Glomerular visceral epithelial cell (primary cell): ENCODE results near the gene SRGN.
"Not testable (repeated sequence)": the region's sequence is repeated elsewhere in the genome, so short reads cannot be mapped to it uniquely, and the experiment has no call there.

Source experiments
- DNase-seq: peaks from one replicate; pipeline ENCODE4 v3.0.0-alpha.2; 2016; ENCODE audit errors: extremely low spot score

SRGN gene, protein sequence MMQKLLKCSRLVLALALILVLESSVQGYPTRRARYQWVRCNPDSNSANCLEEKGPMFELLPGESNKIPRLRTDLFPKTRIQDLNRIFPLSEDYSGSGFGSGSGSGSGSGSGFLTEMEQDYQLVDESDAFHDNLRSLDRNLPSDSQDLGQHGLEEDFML

DNA sequence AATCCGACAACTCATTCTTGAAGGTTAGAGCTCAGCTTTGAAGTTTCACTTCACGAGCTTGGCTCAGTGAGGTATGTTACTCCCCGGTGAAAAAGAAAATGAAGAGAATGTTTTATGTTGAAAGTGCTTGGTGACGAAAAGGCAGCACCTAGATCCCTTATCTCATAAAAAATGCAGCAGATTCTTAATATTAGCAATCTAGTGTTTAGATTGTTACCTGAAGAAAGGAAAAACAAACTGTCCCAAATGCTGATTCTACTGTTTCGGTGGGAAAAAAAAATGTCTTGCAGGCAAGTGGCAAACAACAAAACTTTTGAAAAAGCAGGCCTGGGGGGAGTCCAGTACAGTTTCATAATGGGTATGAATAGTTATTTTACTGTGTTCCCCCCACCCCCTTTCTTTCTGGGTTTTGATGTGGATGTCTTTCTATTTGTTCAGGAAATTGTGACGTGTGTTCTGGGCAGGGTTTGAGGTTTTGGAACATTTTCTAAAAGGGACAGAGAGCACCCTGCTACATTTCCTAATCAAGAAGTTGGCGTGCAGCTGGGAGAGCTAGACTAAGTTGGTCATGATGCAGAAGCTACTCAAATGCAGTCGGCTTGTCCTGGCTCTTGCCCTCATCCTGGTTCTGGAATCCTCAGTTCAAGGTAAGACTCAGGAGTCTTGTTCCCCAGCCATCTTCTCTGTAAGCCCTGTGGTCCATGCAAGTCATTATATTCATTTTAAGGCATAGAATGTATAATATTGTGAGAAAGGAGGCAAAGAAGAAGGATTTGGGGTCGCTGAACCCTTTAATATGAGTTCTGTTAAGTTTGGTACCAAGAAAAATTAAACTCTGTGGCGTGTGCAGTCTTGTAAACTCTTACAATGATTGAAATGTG is at the start of gene SRGN:
Gene SRGN, plus strand, starts transcription at position 514 of the 881 bp plus-strand sequence. Its CDS starts 55 bp downstream, at position 569.
- peak; percentile 35 for DNase-seq

DNA sequence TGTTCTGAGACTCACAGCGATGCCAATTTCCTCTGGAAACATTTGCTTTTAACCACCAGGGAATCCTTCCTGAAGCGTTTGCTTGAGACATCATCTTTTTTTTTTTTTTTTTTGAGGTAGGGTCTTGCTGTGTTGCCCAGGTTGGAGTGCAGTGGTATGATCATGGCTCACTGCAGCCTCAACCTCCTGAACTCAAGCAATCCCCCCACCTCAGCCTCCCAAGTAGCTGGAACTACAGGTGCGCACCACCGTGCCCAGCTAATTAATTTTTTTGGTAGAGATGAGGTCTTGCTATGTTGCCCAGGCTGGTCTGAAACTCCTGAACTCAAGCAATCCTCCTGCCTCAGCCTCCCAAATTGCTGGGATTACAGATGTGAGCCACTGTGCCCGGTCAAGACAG is 47.0 kb upstream of the SRGN start:
- not testable (repeated sequence) for DNase-seq

DNA sequence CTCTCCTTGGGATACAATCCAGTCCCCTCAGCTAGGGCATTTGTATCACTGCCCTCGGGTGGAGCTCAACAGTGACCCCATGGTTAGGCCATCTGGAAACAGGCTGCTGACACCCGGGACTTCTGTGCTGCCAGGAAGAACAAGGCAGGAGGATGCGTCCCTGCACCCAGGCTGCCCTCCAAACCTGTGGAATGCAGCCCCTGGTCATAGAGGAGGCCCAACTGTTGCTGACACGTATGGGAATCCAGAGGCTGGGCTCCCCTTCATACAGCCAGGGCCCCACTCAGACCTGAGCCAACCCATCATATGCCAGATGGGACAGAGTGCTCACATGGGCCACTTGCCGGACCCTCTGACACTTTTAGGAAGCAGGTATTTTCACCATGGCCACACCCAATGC is 45.5 kb upstream of the SRGN start:
- no peak for DNase-seq

DNA sequence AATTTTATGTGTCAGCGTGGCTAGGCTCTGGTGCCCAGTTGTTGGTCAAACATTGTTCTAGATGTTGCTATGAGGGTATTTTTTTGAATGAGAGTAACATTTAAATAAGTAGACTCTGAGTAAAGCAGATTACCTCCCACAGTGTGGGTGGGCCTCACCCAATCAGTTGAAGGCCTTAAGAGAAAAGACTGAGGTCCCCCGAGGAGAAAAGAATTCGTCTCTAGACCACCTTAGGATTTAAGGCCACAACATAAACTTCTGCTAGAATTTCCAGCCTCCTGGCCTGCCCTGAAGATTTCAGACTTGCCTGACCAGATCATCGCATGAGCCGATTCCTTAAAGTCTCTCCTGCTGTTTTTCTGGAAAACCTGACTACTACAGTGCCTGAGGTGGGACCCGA is 45.1 kb upstream of the SRGN start:
- DNase-seq, result no peak

DNA sequence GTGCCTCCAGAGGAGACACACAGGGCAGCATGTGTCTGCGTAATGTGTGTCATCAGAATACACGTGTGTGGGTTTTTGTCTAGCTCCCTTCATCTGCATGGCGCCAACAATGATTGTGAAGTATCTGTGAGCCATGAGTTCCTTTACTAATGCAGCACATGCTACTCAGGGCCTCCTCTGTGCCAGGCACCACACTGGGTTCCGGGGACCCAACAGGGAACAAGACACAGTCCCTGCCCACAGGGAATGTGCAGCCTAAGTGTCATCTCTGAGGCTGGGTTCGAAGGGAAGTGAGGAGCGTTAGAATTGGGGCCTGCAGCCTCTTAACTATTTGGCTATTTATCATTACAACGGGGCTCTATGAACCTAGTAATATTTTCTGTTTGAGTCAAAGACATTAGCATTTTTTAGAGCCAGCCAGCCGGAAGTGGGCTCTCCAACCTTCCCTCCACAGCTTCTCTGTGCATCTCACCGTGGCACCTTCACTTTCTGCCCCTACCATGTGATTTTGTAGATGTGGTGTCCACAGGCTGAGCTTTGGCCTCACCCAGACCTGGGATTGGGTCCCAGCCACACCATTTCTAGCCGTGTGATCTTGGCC is 43.9 kb upstream of the SRGN start:
- DNase-seq, result no peak

DNA sequence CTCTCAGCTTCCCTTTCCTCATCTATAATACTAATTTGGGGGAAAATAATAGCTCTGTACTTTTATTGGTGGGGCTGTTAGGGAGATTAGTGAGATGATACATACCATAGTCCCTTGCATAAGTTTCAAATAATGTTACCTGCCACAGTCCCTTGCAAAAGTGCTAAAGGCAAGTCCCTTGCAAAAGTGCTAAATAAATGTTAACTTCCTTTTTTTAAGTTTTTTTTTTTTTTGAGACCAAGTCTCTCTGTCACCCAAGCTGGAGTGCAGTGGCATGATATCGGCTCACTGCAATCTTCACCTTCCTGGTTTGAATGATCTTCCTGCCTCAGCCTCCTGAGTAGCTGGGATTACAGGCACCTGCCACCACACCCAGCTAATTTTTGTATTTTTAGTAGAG is 43.4 kb upstream of the SRGN start:
- no peak for DNase-seq

DNA sequence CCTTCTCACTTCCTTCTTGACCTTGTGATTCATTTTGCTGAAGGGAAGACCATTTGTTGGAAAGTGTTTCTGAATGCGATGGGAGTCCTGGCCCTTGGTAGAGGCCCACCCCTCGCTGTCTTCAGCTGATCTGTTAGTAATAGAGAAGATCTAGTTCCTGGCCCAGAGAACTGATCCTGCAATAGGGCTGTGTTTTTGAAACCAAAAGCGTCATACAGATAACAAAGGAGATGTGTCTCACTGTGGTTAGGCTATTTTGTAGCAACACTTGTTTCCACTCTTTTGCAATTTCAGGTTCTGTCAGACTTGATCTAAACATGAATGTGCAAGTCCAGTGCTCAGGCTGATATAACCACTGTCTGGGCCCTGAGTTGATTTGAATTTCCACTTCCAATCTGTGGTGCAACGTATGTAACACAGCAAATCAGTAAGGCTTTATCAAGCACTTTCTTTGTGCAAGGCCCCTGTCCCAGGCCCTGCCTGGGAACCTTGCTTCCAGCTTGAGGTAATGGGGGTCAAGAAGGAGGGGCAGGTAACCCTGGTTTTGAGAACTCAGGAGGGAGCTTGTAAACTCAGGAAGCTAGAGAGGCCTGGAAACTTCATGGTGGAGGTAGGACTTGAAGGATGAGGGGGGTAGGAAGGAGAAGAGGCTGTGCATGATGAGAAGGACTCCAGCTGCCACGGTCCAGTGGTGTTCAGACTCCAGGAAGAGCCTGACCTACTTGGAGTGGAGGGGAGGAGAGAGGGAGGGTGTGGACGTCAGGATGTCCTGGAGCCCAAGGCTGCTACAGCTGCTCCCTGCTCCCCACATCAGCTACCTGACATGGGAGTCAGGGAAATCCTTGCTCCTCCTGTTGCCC is 42.2 kb upstream of the SRGN start:
- peak; percentile 48 for DNase-seq

DNA sequence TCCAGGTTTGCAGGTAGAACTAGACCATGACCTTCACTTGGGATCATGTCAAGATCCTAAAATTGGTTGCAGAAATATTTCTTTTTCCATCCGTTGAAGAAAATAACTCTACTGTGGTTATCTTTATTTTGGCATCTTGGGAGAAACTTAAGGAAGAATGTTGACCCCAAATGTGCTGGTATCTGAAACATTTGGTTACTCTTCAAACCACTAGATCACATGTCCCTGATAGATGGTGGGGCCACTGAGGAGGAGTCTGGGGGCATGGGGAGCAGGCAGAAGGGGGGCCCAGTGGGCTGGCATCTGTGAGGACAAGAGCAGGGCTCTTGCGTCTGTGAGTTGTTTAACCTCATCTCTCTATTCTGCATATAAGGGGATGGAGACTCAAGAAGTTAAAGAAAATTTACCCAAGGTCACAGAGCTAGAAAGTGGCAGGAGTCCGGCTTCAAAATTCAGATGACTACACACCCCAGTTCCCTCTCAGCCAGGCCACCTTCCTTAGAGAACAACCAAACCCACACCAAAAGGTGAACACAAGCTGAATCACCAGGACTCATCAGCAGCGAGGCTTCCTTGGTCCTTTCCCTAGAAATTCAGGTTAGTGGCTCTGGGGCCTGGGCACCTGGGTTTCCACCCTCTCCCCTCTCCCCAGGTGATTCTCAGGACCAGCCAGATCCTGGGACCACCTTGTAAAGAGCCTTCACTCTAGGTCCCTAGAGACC is 40.6 kb upstream of the SRGN start:
- no peak for DNase-seq

DNA sequence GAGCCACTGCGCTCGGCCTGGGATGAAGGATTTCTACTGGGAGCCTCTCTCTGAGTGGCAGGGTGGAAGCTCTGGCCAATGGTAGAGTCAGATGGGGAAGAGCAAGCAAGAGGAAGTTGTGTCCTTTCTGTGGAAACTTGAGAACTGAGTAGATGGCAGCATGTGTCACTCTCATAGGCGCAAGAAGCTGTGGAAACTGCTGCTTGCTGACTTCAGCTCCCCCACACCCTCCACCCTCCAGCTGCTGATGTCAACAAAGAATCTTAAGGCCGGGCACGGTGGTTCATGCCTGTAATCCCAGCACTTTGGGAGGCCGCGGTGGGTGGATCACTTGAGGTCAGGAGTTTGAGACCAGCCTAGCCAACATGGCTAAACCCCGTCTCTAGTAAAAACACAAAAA is 39.8 kb upstream of the SRGN start:
- no peak for DNase-seq

DNA sequence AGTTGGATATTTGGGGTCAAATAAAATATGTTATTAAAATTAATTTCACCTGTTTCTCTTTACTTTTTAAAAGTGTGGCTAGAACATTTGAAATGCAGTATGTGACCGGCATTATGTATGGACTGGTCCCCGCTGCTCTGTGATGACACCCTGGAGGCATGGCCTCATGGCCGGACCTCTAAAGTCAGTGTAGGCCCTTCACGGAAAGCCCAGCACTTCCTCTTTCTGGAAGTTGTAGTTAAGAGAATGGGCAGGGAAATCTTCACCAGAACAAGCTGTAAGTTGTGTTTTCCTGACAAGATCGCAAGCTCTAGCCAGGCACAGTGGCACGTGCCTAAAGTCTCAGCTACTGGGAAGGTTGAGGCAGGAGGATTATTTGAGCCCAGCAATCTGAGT is 38.3 kb upstream of the SRGN start:
- DNase-seq, result no peak

DNA sequence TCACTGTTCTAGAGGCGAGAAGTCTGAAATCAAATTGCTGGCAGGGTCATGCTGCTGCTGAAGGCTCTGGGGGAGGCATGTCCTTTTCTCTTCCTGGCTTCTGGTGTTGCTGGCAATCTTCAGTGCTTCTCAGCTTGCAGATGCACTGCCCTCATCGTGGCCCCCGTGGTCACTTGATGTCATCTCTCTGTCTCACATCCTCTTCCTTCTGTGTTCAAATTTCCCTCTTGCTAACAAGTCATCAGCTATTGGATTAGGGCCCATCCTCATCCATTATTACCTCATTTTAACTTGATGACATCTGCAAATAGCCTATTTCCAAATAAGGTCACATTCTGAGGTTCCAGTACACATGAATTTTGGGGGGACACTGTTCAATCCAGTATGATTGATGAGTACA is 36.6 kb upstream of the SRGN start:
- no peak for DNase-seq

DNA sequence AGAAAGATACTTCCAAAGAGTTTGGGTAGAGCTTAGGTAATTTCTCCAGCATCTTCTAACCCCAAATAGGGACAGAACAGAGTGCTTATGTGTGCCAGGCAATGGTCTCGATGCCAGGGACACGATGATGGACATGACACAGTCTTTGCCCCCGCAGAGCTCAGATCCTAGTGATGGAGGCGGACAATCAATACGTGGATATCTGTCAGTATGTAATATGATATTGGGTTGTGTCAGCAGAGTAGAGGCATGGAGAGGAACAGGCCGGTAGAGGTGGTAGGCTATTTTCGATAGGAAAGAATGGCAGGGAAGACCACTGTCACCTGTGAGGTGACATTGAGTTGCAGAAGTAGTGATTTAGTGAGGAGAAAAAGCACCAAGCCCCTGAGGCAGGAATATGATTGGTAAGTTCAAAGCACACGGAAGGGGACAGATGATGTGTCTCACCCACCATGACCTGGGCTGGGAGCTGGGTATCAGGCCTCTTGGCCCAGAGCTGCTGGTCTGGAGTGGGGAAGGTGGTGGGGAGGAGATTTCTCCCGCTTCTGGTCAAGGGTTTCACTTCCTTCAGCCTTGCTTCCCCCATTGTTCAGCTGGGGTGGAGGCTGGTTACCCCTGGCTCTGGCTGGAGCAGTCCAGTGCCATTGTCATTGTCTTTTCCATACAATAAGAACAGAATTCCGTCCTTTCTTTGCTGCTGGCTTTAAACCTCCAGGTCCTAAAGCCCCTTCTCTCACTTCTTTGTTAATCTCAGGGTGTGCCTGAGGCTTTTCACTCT is 36.0 kb upstream of the SRGN start:
- no peak for DNase-seq

DNA sequence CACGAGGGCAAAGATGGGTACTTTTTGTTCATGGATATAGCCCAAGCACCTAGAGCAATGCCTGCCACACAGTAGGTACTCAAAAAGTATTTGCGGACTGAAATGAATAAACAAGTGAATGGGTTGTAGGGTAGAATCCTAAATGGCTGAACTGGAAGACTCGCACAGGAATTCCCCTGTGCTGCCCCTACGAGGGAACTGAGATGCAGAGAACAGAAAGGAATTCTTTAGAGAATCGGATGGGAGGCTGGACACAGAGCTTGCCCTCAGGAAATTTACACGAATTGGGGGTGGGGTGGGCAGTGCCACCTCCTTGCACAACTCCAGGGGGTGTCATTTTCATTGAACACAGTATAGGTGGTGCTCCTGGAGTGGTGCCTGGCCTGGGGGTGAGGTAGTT is 35.2 kb upstream of the SRGN start:
- no peak for DNase-seq

DNA sequence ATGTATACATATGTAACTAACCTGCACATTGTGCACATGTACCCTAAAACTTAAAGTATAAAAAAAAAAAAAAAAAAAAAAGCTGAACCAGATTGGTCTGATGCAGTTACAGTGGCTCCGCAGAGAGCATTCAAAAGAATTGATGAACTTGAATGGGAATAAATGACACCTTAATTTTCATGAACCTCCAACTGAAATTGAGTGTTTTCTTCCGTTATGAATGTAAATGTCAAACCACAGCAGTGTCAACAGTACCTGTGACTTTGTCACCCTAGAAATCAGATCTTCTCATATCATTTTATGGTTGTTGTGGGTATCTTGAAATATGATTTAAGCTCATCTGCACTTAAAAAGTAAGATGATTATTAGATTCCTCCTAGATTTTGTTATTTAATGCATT is 32.7 kb upstream of the SRGN start:
- DNase-seq, result no peak

DNA sequence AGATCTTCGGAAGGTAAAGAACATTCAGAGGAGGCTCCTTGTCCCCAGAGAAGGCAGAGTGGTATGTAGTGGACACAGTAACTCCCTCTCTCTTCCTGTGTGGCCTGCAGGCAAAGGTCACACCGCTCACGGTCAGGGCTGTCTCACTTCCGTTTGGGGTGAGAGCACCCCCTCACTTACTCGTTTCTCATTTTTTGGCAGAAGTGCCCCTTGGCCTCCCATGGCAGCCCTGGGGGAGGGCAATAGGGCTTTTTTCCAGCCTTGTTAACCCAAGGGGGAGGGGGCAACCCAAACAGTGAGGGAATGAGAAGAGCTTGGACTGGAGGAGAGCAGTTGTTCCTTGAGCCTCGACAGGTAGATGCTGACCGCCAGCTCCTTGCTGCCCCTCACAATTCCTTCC is 31.8 kb upstream of the SRGN start:
- no peak for DNase-seq

DNA sequence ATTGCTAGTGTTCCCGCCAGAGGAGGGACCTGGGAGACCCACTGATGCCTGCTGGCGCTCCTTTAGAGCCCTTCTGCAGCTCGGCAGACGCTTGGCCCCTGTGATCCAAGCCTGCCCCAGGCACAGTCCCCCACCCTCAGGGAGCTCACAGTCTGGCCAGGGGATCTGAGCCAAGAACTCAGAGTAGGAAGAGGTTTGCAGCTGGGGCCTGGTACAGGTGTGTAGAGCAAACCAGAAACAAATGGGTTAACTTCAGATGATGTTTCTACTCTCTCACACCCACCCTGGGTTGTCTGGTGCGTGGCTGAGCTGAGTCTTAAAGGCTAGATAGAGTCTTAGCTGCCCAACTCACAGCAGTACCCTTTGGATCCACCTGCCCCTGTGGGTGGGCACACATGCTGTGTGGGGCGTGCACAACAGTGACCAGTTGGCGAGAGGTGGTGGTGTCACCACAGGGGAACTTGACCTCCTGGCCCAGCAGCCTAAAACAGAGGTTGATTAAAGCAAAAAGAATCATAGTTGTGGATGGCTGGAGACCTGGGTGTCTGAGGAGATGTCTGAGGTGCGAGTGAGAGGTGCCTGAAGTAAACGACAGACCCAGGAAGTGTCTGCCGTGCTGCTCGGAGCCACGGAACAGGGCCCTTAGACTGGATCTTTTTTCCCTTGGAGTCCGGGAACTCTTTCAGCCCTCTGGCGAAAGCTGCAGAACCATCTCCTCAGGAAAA is 31.2 kb upstream of the SRGN start:
- no peak for DNase-seq

DNA sequence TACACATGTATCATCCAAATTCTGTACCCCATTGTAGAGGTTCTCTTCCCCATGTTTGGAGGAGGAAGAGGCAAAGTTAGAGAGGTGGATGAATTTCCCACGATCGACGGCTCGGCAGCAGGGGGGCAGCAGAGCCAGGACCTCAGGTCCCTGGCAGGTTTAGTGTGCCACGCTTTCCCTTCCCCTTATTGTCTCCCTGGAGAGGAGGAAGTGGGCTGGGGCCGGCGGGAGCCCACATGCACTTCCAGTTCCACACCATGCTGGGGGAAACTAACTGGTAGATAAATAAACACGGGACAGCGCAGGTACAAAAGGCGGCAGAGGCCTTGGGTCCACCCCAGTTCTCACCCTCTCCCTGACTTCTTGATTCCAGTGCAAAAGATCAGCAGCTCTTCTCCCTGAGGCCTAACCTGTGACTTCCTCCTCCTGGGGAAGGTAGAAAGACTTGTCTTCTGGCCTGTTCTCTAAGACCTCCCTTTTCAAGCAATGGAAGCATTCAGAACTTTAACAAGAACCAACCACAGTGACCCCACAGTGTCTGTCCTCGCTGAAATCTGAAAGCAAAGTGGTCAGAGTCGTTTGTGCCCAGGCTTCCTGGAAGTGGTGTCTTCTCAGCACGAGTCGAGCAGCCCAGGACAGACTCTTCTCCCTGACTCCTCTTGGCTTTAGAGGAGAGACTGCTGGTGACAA is 30.5 kb upstream of the SRGN start:
- DNase-seq, result no peak

DNA sequence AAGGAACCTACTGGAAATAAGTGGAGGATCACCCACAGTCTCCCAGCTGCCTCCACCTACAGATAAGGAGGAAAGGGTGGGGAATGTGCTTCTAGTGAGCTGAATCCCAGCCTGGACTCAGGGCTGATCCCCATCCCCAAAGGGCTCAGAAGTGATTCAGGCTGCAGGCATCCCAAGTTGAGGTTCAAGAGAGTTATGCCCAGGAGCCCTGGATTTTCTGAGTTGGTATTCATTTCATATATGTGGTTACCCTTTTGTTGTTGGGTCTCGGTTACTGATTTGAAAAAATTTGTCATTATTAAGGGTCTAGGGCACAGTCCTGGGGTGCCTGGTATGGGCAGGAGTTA is 30.0 kb upstream of the SRGN start:
- peak; percentile 90 for DNase-seq

DNA sequence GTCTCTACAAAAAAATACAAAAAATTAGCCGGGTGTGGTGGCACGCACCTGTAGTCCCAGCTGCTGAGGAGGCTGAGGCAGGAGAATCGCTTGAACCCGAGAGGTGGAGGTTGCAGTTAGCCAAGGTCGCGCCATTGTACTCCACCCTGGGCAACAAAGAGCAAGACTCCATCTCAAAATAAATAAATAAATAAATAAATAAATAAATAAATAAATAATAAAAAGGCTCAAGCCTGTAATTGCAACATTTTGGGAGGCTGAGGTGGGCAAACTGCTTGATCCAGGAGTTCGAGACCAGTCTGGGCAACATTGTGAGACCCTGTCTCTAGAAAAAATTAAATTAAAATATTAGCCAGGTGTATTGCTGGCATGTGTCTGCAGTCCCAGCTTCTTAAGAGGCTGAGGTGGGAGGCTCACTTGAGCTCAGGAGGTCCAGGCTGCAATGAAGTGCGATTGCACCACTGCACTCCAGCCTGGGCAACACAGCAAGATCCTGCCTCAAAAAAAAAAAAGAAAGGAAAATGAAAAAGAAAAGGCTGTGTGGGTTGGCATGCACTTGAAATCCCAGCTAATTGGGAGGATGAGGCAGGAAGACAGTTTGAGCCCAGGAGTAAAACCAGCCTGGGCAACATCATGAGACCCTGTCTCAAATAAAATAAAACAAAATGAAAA is 27.6 kb upstream of the SRGN start:
- no peak for DNase-seq
